CD14-positive monocyte (primary cell): ENCODE data around the gene AGAP1. TPM values are rescaled to one million over a fixed set of nuclear protein-coding genes. Genes with fewer than 3 reads are reported as not detected.

Experiments
- DNase-seq, 3 donors: peaks; one replicate each; pipeline ENCODE4 v3.0.0-alpha.2; 2011 to 2022
- H2AFZ ChIP-seq: 2 replicates; pipeline ENCODE4 v1.6.0; 2012; ENCODE audit warnings: mild to moderate bottlenecking, low read depth, low read length, inconsistent platforms; ENCODE audit not compliant: insufficient read depth, poor library complexity, severe bottlenecking
- H3K27ac ChIP-seq, 2 donors: 1 replicate in 1 of 2; 2 replicates in 1 of 2; pipeline ENCODE4 v1.5.1; 2012 to 2013; ENCODE audit warnings: low read length in 2 of 2, control low read depth in 1 of 2, inconsistent platforms in 1 of 2, low read depth in 1 of 2, mild to moderate bottlenecking in 1 of 2
- H3K27me3 ChIP-seq, 2 donors: one replicate each; pipeline versions ENCODE4 v1.6.0 to v1.6.1; 2011 to 2013; ENCODE audit warnings: low read length in 2 of 2; ENCODE audit not compliant: control insufficient read depth in 2 of 2, insufficient read depth in 2 of 2
- H3K36me3 ChIP-seq, 2 donors: replicated peaks in 1 of 2; 1 replicate in 1 of 2; 2 replicates in 1 of 2; pipeline versions ENCODE4 v1.5.1 to v1.6.1; 2012 to 2013; ENCODE audit warnings: low read length in 2 of 2, control low read depth in 1 of 2, inconsistent platforms in 1 of 2, mild to moderate bottlenecking in 1 of 2; ENCODE audit not compliant: insufficient read depth in 2 of 2, control insufficient read depth in 1 of 2
- H3K4me1 ChIP-seq, 2 donors: 1 replicate in 1 of 2; 2 replicates in 1 of 2; pipeline versions ENCODE4 v1.5.1 to v1.6.1; 2012 to 2013; ENCODE audit warnings: low read length in 2 of 2, control low read depth in 1 of 2, inconsistent platforms in 1 of 2, mild to moderate bottlenecking in 1 of 2, moderate library complexity in 1 of 2; ENCODE audit not compliant: insufficient read depth in 2 of 2, control insufficient read depth in 1 of 2
- H3K4me2 ChIP-seq: replicated peaks from 2 replicates; pipeline ENCODE3; 2012; ENCODE audit warnings: low read length, moderate library complexity, mild to moderate bottlenecking; ENCODE audit not compliant: poor library complexity, severe bottlenecking; ENCODE audit errors: extremely low read depth
- H3K4me3 ChIP-seq, 3 experiments: fragments of 200-600 bp in 1 of 3; sonication (generic) in 1 of 3; replicated peaks in 1 of 3; 1 replicate in 2 of 3; 2 replicates in 1 of 3; pipeline ENCODE4 v1.5.1; 2011 to 2013; ENCODE audit warnings: low read length in 3 of 3, mild to moderate bottlenecking in 3 of 3, control low read depth in 2 of 3, low read depth in 2 of 3, inconsistent platforms in 1 of 3, moderate library complexity in 1 of 3
- H3K79me2 ChIP-seq: 2 replicates; pipeline ENCODE4 v1.6.0; 2012; ENCODE audit warnings: mild to moderate bottlenecking, control low read depth, inconsistent platforms, low read length, moderate library complexity; ENCODE audit not compliant: insufficient read depth
- H3K9ac ChIP-seq: 2 replicates; pipeline ENCODE4 v1.6.0; 2017; ENCODE audit warnings: low read length, mild to moderate bottlenecking; ENCODE audit not compliant: insufficient read depth, poor library complexity, severe bottlenecking
- H3K9me3 ChIP-seq, 2 donors: replicated peaks in 1 of 2; 1 replicate in 1 of 2; 2 replicates in 1 of 2; pipeline versions ENCODE4 v1.5.1 to v1.6.1; 2012 to 2013; ENCODE audit warnings: low read length in 2 of 2, control low read depth in 1 of 2; ENCODE audit not compliant: control insufficient read depth in 1 of 2, insufficient read depth in 1 of 2
- H4K20me1 ChIP-seq: 2 replicates; pipeline ENCODE4 v1.6.0; 2012; ENCODE audit warnings: mild to moderate bottlenecking, low read length, control low read depth, moderate library complexity; ENCODE audit not compliant: insufficient read depth
- H3K27ac Mint-ChIP-seq, 7 donors: one replicate each; pipeline ENCODE4 v1.8.0; 2020; ENCODE audit warnings: mild to moderate bottlenecking in 7 of 7, mixed read lengths in 7 of 7, moderate library complexity in 6 of 7, inconsistent platforms in 2 of 7
- H3K27me3 Mint-ChIP-seq, 3 donors: one replicate each; pipeline ENCODE4 v1.8.0; 2021 to 2022; ENCODE audit warnings: low read depth in 3 of 3, mild to moderate bottlenecking in 3 of 3, mixed read lengths in 3 of 3, moderate library complexity in 3 of 3, inconsistent platforms in 1 of 3
- H3K36me3 Mint-ChIP-seq, 2 donors: one replicate each; pipeline ENCODE4 v1.8.0; 2020; ENCODE audit warnings: mixed read lengths in 2 of 2, inconsistent platforms in 1 of 2, mild to moderate bottlenecking in 1 of 2
- H3K4me1 Mint-ChIP-seq: one replicate; pipeline ENCODE4 v1.8.0; 2020; ENCODE audit warnings: mild to moderate bottlenecking, mixed read lengths
- H3K4me3 Mint-ChIP-seq, 2 donors: one replicate each; pipeline ENCODE4 v1.8.0; 2020; ENCODE audit warnings: mild to moderate bottlenecking in 2 of 2, mixed read lengths in 2 of 2, moderate library complexity in 1 of 2
- H3K9me3 Mint-ChIP-seq, 7 donors: one replicate each; pipeline ENCODE4 v1.8.0; 2020 to 2022; ENCODE audit warnings: mixed read lengths in 7 of 7, mild to moderate bottlenecking in 6 of 7, moderate library complexity in 6 of 7, inconsistent platforms in 2 of 7
- WGBS: methylation state at CpG from one replicate; pipeline ENCODE4 v1.1.5; 2013; ENCODE audit warnings: missing lambda C conversion rate; ENCODE audit not compliant: insufficient coverage; 5-methylcytosine and 5-hydroxymethylcytosine counted together
- intact Hi-C, 2 donors: fragments of 100-400 bp; cut with micrococcal nuclease; formaldehyde crosslinking; loops; one replicate each; pipeline versions ENCODE4 v1.15.0 to v1.15.1; 2023
- polyA plus RNA-seq, 3 donors: library from polyadenylated mRNA; depleted of rRNA in 1 of 3; unstranded in 2 of 3; stranded (reverse) in 1 of 3; fragments of 300-500 nt in 2 of 3; fragments of >200 nt in 1 of 3; fragmentation: Illumina TruSeq in 2 of 3; gene quantifications; 1 replicate in 2 of 3; 2 replicates in 1 of 3; pipeline ENCODE4 v1.2.3, GENCODE V29; 2012 to 2021
- TF ChIP-seq, protein P1 (sequence below): fragments of 200-600 bp; IDR thresholded peaks from one replicate; pipeline ENCODE4 v1.8.0; 2022; ENCODE audit warnings: antibody characterized with exemption, mild to moderate bottlenecking

Gene AGAP1
- polyA plus RNA-seq, 3 donors, result 0.12 TPM; not detected in 2

DNA sequence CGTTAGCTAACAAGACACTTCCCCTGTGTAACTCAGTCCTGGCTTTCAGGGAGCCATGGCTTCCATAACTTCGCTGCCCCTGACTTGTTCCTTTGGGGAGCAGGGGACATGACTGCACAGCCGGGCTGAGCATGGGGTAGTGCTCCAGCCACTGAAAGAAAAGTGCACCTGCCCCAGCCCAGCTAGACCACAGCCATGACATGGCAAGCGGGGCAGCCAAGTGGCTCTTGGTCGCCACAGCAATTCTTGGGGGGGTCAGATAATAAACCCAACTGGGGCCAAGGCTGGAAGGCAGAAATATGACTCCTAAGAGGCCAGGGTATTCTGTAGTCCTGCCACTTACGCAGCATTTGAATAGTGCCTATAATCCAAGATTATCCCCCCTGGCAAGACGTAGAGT lies 385.3 kb downstream of the AGAP1 start:
- Mint-ChIP-seq H3K36me3 (no peaks in the 10 kb centered on the region), H3K4me1 (no peaks in the 10 kb centered on the region), H3K9me3 (peaks cover 6 to 24% (median 15%) of the 10 kb centered on the region in 7 donors), H3K27me3 (peaks cover 0 to 1% (median 1%) of the 10 kb centered on the region in 3 donors), H3K27ac (no peak overlapping the region), H3K4me3 (no peak overlapping the region)
- no peak for DNase-seq
- Histone ChIP-seq H3K9me3 (peaks cover 0 to 28% of the 10 kb centered on the region in 2 donors), H3K4me2 (no peak overlapping the region), H3K79me2 (no peaks in the 10 kb centered on the region), H3K27me3 (no peaks in the 10 kb centered on the region), H2AFZ (no peak overlapping the region), H4K20me1 (no peaks in the 10 kb centered on the region), H3K9ac (no peak overlapping the region), H3K36me3 (no peaks in the 10 kb centered on the region), H3K27ac (no peak overlapping the region), H3K4me3 (no peak overlapping the region), H3K4me1 (no peaks in the 10 kb centered on the region)
- TF ChIP-seq, protein P1, sequence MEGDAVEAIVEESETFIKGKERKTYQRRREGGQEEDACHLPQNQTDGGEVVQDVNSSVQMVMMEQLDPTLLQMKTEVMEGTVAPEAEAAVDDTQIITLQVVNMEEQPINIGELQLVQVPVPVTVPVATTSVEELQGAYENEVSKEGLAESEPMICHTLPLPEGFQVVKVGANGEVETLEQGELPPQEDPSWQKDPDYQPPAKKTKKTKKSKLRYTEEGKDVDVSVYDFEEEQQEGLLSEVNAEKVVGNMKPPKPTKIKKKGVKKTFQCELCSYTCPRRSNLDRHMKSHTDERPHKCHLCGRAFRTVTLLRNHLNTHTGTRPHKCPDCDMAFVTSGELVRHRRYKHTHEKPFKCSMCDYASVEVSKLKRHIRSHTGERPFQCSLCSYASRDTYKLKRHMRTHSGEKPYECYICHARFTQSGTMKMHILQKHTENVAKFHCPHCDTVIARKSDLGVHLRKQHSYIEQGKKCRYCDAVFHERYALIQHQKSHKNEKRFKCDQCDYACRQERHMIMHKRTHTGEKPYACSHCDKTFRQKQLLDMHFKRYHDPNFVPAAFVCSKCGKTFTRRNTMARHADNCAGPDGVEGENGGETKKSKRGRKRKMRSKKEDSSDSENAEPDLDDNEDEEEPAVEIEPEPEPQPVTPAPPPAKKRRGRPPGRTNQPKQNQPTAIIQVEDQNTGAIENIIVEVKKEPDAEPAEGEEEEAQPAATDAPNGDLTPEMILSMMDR, result no peak
- 92% methylated on average over 5 of the region's 7 CpGs for WGBS
- intact Hi-C loops, result no loop called here

DNA sequence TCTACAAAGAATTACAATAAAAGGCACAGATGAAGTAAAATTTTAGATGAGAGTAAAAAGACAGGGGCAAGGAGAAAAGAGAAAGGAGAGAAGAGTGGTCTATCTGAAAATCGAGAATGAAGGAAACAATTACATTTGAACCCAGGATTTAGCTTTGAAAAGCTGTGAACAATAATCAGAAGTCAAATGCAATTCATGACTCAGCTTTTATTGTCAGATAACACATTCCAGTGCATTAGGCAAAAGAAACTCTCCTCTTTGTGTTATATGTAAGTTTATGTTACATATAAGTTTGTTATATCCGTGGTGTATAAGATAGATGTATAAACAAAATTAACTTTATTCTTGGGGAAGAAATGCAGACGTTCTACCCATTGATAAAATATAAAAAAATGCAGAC lies 389.8 kb downstream of the AGAP1 start:
- Histone ChIP-seq H3K9me3 (peaks cover 0 to 1% of the 10 kb centered on the region in 2 donors), H3K9ac (no peak overlapping the region), H3K4me2 (no peak overlapping the region), H3K27ac (no peak overlapping the region), H2AFZ (no peak overlapping the region), H3K27me3 (no peaks in the 10 kb centered on the region), H4K20me1 (no peaks in the 10 kb centered on the region), H3K79me2 (no peaks in the 10 kb centered on the region), H3K4me1 (no peaks in the 10 kb centered on the region), H3K4me3 (no peak overlapping the region), H3K36me3 (no peaks in the 10 kb centered on the region)
- TF ChIP-seq, protein P1, result no peak
- Mint-ChIP-seq H3K27me3 (peaks cover 0 to 3% (median 1%) of the 10 kb centered on the region in 3 donors), H3K27ac (no peak overlapping the region), H3K4me1 (no peaks in the 10 kb centered on the region), H3K9me3 (peaks cover 1 to 10% (median 2%) of the 10 kb centered on the region in 7 donors), H3K4me3 (no peak overlapping the region), H3K36me3 (no peaks in the 10 kb centered on the region)
- no CpG with 5 or more reads among the region's 3 CpGs for WGBS
- no peak for DNase-seq
- intact Hi-C loops, result no loop called here
